Large intestine (tissue), 3 donors: ENCODE measurements around the gene DDR1. TPM values are rescaled to one million over a fixed set of nuclear protein-coding genes. Genes with fewer than 3 reads are reported as not detected.

ENCODE experiments used
- DNase-seq, 2 donors: peaks; one replicate each; pipeline versions ENCODE4 v3.0.0 to v3.0.0-alpha.2; 2013
- H3K27ac ChIP-seq: one replicate; pipeline ENCODE4 v1.5.1; 2013; ENCODE audit warnings: low read length
- H3K27me3 ChIP-seq: 2 replicates; pipeline ENCODE4 v1.6.1; 2013; ENCODE audit warnings: low read length; ENCODE audit not compliant: control insufficient read depth, insufficient read depth
- H3K36me3 ChIP-seq: 2 replicates; pipeline ENCODE4 v1.6.1; 2013; ENCODE audit warnings: low read length; ENCODE audit not compliant: control insufficient read depth, insufficient read depth
- H3K4me1 ChIP-seq: one replicate; pipeline ENCODE4 v1.6.1; 2013; ENCODE audit warnings: low read length; ENCODE audit not compliant: control insufficient read depth, insufficient read depth
- H3K4me3 ChIP-seq: one replicate; pipeline ENCODE4 v1.5.1; 2013; ENCODE audit warnings: low read length
- H3K9me3 ChIP-seq: one replicate; pipeline ENCODE4 v1.6.1; 2013; ENCODE audit warnings: mild to moderate bottlenecking, low read depth, low read length, moderate library complexity; ENCODE audit not compliant: control insufficient read depth
- WGBS: methylation state at CpG from one replicate; pipeline ENCODE4 v1.1.5; 2013; ENCODE audit warnings: low lambda C conversion rate; ENCODE audit not compliant: insufficient coverage; 5-methylcytosine and 5-hydroxymethylcytosine counted together
- polyA plus RNA-seq: library from polyadenylated mRNA; unstranded; fragments of 120-200 nt; gene quantifications from one replicate; pipeline ENCODE4 v1.2.1, GENCODE V29; 2013

The DDR1 gene
- polyA plus RNA-seq, 1 donor = 150 TPM

DNA sequence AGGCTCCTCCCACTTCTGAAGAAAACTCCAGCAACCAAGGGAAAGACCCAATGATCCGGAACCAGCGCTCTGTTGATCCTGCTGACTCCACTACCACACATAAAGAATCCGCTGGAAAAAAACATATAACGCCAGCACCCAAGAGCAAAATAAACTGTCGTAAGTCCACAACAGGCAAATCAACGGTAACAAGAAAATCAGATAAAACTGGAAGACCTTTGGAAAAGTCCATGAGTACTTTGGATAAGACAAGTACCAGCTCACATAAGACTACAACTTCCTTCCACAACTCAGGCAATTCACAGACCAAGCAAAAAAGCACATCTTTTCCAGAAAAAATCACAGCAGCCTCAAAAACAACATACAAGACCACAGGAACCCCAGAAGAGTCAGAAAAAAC lies 64.5 kb downstream of the DDR1 start:
- Histone ChIP-seq H3K27me3 (peaks cover 26% of the 10 kb centered on the region), H3K9me3 (no peaks in the 10 kb centered on the region), H3K36me3 (no peaks in the 10 kb centered on the region), H3K27ac (no peak overlapping the region), H3K4me1 (no peaks in the 10 kb centered on the region), H3K4me3 (no peak overlapping the region)
- DNase-seq = peak; percentile 33 to 62
- no CpG with 5 or more reads among the region's 6 CpGs for WGBS

Other genes starting within 250 kb of the DDR1 start
- gene C6orf136, start 237.4 kb upstream of the DDR1 start, polyA plus RNA-seq = 34.7 TPM
- gene DHX16, start 211.5 kb upstream of the DDR1 start, polyA plus RNA-seq = 48.5 TPM
- 23.0 TPM for gene PPP1R18, start 197.9 kb upstream of the DDR1 start, polyA plus RNA-seq
- 16.5 TPM for gene NRM, start 193.5 kb upstream of the DDR1 start, polyA plus RNA-seq
- 22.5 TPM for gene MDC1, start 167.2 kb upstream of the DDR1 start, polyA plus RNA-seq
- gene TUBB, start 164.2 kb upstream of the DDR1 start, polyA plus RNA-seq = 512 TPM
- 94.5 TPM for gene FLOT1, start 141.8 kb upstream of the DDR1 start, polyA plus RNA-seq
- gene IER3, start 140.0 kb upstream of the DDR1 start, polyA plus RNA-seq = 24.7 TPM
- gene GTF2H4, start 23.7 kb downstream of the DDR1 start, polyA plus RNA-seq = 24.4 TPM
- 43.5 TPM for gene VARS2, start 29.7 kb downstream of the DDR1 start, polyA plus RNA-seq
- 0.70 TPM for gene SFTA2, start 47.7 kb downstream of the DDR1 start, polyA plus RNA-seq
- gene MUCL3, start 56.5 kb downstream of the DDR1 start, polyA plus RNA-seq = 0.04 TPM
- not detected for gene MUC21, start 99.2 kb downstream of the DDR1 start, polyA plus RNA-seq
- not detected for gene MUC22, start 126.0 kb downstream of the DDR1 start, polyA plus RNA-seq
- not detected for gene C6orf15, start 228.1 kb downstream of the DDR1 start, polyA plus RNA-seq
- gene PSORS1C1, start 230.3 kb downstream of the DDR1 start, polyA plus RNA-seq = 0.33 TPM
- not detected for gene CDSN, start 235.9 kb downstream of the DDR1 start, polyA plus RNA-seq